GM12892 (cell line): ENCODE results near the gene ITGAE.

ENCODE experiments used
- POLR2AphosphoS5 ChIP-seq: IDR thresholded peaks from 2 replicates; pipeline ENCODE4 v1.6.1; 2011; ENCODE audit warnings: low read depth, low read length, control low read depth
- TAF1 ChIP-seq: IDR thresholded peaks from 2 replicates; pipeline ENCODE4 v1.6.1; 2011; ENCODE audit warnings: low read depth, mild to moderate bottlenecking, control low read depth, low read length, borderline replicate concordance

- TF ChIP-seq POLR2AphosphoS5, result no peak
- TF ChIP-seq TAF1, result no peak
These were observed 25.2 kb upstream of the ITGAE start for GRCh38 chr17:3826191-3826590.
